HG03354 (cell line): ENCODE data around the gene PDE4D.

Source experiments
- ATAC-seq: cut with Tn5 transposase; IDR thresholded peaks from one replicate; pipeline ENCODE4 v1.9.1; 2021; ENCODE audit warnings: mild to moderate bottlenecking; ENCODE audit not compliant: unreplicated experiment, poor library complexity, severe bottlenecking

PDE4D gene

DNA sequence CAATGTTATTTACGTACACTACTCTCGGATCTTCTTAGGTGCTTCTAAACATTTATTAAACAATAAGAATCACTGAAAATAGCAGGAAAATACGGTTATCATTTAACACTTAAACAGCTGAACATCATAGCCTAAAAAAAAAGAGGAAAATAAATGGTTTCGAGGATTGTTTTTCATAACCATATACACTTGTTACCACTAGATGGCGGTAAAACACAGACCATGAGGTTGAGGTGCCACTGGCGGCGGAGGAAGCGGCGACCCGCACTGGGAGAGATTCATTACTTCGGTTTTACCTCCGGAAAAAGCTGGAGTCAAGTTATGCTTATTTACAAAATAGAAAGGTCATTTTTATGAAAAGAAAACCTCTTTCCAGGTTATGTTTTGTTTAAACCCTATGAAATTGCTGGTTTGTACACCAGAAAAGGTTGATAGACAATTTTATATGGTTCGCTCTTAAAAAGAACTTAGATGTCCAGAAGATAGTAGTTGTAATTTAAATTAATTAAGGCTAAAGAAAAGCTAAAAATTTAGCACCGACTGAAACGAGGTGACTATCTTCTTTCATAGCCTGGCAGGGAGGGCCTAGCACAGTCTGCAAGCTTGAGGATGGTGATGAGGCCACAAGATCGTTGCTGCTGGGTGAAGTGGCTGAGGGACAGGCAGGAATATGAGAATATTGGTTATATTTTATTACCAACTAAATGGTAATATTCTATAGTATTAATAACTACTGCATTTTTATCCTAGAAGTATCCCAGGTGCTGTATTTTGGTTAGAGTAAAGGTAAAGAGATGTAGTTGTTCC lies 704.9 kb downstream of the PDE4D start:
- ATAC-seq, result peak; percentile 80

GRCh38 chr5:59187857-59188256 lies 705.7 kb downstream of the PDE4D start:
- no peak for ATAC-seq

DNA sequence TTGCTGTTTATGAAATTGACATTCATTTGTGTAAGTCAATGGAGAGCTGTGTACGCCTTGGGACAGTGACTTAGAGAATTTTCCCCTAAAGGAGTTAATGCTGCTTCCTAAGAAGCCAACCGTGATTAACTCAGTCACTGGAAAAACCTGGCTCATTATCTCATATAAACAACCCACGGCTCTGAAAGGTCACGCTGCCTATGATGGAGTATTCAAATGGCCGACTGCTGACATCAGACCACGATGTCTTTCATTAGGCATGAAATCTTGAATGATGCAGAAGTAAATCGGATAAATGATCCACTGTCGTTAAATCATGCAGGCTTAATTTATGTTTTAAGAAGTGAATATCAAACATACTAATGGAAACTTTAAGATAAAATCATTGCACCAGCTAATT lies 706.9 kb downstream of the PDE4D start:
- ATAC-seq, result no peak

GRCh38 chr5:59185757-59186385 lies 707.7 kb downstream of the PDE4D start:
- no peak for ATAC-seq

- no peak for ATAC-seq
These were observed 708.8 kb downstream of the PDE4D start for GRCh38 chr5:59184769-59185168.

- no peak for ATAC-seq
These were observed 710.8 kb downstream of the PDE4D start for GRCh38 chr5:59182760-59183159.

GRCh38 chr5:59180515-59180914 lies 713.0 kb downstream of the PDE4D start:
- ATAC-seq, result peak; percentile 76

DNA sequence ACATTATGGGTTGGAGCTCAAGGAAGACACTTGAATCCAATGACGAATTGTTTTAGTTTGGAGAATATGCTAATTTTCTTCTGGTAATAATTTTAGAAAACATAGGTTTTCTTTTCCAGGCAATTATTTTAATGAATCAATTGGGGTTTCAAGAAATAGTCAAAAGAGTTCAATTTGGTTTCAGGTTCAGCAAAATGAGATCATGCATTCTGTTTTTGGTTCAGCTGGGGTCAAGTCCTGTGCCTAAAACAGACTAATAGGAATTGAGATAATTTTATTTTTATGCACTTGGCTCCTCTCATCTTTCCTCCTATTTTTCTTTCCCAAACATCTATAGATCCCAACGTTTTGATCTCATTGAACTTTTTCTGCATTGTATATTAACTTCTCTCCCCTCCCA lies 713.8 kb downstream of the PDE4D start:
- ATAC-seq, result no peak

DNA sequence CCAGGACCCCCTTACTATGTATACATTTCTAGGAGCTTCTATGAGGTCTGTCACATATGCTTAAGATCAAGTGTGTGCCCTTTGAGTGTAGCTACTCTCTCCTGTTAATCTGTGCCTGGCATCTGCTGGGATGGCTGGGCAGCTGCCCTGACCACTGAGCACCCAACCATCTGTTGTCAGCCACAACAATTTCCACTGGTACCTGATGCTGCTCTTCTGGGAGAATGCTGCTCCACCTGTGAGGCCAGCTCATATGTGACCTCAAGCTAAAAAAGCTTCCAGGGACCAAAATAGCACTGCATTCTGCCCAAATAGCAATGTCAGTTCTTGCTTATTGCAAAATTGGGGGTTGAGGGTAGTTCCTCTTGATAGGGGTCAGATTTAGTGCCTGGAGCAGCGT lies 715.0 kb downstream of the PDE4D start:
- ATAC-seq, result peak; percentile 18

DNA sequence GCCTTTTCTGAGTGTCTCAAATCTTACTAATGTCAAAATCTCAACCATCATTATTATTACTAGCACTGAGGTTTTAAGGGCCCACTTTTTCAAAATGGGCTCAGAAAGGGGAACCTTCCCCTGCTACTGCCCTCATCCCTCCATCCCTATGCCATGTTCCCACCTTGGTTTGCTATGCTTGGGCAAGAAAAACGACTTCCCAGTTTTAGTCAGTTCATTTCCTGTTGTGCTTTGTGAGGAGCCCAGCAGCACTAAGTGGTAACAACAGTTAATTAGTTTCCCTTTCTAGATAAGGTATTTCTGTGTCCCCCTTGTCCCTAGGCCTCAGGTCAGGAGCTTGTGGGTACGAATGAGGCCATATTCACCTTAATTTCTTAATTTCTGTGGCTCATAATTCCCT lies 715.5 kb downstream of the PDE4D start:
- peak; percentile 40 for ATAC-seq

- no peak for ATAC-seq
These were observed 715.9 kb downstream of the PDE4D start for GRCh38 chr5:59177644-59178043.

DNA sequence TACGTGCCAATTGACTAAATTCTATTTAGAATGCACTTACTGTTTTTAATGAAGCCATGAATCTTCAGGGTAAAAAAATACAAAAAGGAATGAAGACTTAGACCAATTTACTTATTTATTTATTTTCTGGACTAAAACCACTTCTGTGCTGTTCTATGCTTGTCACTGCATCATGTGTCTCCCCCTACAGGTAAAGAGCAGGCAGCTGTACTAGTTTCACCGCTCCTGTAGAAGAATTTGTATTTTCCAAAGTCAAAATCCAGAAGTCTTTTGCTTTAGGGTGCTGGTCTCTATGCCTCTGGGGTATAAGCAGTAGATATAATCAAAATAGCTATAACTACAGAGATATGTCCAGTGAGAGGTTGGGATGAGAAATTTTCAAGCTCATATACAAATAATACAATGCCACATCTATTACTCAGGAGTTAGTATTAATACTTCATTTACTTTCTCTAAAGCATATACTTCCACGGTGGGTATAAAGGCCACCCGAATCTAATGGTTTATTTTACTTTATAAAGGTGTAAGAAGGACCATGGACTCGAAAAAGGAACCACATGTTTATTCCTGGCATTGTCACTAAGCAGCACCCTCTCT lies 719.2 kb downstream of the PDE4D start:
- peak; percentile 59 for ATAC-seq

DNA sequence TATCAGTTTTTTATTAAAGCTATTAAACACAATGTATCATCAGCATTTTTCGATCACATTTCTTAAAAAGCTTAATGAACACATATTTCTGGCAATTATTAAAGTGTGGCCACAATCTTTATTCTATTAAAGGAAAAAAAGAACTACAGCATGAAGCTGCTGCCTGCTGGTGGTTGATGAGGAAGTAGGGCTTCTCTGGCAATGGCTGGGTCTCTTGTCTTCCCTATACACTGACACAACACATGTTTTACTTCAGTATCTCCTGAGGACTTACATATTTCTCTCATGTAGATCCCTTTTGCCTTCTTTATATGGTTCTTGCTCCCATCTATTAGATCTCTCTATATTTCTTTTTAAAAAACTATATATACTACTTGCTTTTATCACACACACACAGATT lies 719.9 kb downstream of the PDE4D start:
- ATAC-seq, result no peak

- ATAC-seq, result no peak
These were observed 722.4 kb downstream of the PDE4D start for GRCh38 chr5:59171131-59171530.

DNA sequence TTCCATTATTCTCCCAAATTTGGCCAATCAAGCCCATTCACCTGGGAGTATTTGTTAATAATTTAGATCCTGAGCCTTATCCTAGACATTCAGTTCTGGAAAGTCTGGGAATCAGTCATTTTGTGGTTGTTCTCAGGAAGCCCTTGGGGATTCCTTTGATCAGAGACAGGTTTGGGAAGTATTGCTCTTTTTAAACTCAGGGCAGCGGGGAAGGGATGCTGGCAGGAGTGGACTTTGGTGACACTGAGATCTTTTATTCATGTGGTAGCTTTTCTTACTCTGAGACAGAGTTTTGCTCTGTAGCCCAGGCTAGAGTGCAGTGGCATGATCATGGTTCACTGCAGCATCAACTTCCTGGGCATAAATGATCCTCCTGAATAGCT lies 723.8 kb downstream of the PDE4D start:
- ATAC-seq, result no peak

GRCh38 chr5:59169081-59169767 lies 724.3 kb downstream of the PDE4D start:
- ATAC-seq, result no peak

GRCh38 chr5:59168067-59168466 lies 725.5 kb downstream of the PDE4D start:
- ATAC-seq, result no peak

DNA sequence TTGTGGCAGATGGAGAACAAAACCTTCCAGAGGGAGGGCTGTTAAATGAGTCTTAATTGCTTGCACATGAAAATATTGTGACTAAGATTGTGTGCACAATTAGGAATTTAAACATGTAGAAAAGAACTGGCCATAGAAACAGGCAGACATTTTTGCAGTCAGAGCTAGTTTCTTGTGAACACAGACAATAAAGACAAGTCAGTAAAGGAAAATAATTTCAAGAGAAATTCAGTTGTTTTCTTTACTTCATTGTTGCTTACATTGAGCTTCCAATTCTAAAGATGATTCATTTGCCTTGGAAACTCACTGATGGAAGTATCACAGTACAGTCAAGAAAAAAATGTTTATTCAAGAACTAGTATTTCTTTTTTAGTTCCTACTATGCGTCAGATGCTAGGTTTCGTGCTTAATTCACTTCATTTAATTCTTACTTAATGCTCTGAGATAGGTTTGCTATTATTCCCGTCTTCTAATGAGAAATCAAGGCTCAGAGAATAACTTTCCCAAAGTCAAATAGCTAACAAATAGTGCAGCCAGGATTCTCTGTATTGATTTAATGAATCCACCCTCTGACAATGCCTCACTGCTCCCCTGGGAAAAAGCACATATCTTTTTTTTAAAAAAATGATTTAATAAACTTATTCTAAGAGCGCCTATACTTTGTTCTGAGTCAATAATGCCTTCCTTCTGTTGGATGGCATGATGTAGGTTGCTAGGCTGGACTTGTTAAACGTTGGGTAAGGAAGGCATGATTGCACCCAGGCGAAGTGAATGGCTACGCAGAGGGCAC lies 729.3 kb downstream of the PDE4D start:
- ATAC-seq, result no peak

- no peak for ATAC-seq
These were observed 732.1 kb downstream of the PDE4D start for GRCh38 chr5:59161221-59162105.
